MV-4-11 (cell line): ENCODE results near the gene MAN1B1.
"Not testable (repeated sequence)": the region's sequence is repeated elsewhere in the genome, so short reads cannot be mapped to it uniquely, and the experiment has no call there.

Experiments used
- DNase-seq: peaks from one replicate; lab custom pipeline; 2025; lab: John Stamatoyannopoulos, UW

The MAN1B1 gene

DNA sequence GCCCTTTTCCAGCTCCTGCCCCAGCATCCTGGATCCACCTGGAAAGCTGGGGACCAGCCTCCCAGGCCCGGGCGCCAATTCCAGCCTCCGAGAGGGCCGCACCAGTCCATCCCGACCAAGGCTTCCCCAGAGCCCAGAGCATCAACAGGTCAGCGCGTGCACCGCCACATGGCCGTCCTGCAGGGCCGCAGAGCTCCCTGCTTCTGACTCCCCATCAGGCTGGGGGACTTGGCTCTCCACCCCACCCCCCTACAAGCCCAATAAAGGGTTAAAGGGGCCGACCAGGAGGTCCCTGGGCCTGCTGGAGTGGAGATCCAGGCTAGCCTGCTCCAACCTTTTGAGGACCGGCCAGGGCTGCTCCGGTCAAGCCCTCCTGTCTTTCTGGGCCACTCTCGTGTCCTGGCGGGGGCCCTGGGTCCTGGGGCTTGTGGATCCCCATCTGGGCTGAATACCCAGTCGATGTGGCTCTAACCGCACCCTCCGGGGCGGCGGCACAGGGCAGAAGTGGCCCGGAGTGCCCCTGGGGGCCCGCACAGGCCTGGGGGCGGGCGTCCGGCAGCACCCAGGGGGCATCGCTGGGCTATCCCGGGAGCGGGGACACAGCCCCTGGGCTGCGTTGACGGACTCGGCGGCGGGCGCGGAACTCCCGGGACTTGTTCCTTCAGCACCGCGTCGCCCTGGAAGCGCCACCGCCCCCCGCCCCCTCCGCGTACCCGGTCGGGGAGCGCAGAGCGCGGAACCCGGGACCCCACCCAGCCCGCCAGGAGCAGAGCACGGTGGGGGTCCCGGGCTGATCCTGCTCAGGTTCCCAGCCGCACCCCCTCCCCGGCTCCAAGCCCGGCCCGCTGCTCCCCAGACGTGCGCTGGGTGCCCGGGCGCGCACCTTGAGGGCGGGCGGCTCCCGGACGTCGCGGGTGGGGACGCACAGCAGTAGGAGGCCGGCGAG, 33.5 kb upstream of the MAN1B1 start:
- DNase-seq: no peak

GRCh38 chr9:137053944-137054931, 32.5 kb upstream of the MAN1B1 start, which contains the start of gene ENTPD2:
ENTPD2 (minus strand) TSS chr9:137054061; CDS start chr9:137053997, 64 bp downstream.
- DNase-seq: no peak

DNA sequence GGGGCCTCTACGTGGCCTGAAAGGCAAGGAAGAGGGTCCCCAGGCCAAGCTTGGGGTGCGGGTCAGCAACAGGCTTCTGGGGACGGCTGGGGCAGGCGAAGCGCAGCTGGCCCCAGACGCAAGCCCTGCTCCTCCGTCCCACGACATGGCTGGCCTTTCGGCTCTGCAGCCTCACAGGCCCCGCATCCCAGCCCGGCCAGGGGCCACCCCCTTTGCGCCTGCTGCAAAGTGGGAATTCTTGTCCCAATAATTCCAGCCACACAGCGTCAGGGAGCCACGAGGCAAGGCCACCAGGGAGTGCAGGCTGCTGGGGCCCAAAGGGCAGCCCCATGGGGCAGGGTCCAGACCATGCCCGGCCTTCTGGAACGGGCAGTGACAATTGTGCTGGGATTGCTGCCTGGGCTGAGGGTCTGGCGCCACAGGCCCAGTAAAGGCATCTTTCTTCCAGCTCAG, 31.8 kb upstream of the MAN1B1 start:
- no peak for DNase-seq

- no peak for DNase-seq
Measured at GRCh38 chr9:137055385-137056364, 31.1 kb upstream of the MAN1B1 start.

- no peak for DNase-seq
Measured at GRCh38 chr9:137056739-137057415, 29.9 kb upstream of the MAN1B1 start.

GRCh38 chr9:137057545-137057944, 29.2 kb upstream of the MAN1B1 start:
- DNase-seq: no peak

DNA sequence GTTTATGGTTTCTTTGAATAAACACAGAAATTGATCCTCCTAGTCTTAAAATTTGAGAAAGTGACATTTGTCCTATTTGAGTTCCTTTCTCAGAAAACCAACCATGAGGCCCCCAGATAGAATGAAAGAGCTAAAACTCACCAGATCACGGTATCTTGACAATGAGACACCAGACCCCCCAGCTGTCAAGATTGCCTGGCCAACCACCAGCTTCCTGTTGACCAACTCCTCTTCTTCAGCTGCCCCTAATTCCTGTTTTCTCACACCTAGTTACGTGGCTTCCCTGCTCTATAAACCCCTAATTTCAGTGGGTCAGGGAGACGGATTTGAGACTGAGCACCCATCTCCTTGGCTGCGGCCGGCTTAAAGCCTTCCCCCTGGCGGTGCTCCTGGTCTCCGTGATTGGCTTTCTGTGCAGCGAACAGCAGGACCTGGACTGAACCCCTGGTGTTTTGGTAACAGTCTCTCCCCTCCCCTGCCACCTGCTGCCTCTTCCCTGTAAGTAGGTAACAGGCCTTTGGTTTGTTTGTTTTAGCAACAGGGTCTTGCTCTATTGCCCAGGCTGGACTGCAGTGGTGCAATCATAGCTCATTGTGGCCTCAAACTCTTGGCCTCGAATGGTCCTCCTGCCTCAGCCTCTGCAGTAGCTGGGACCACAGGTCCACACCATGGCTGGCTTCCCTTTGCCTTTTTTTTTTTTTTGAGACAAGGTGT, 28.1 kb upstream of the MAN1B1 start:
- no peak for DNase-seq

- no peak for DNase-seq
Measured at GRCh38 chr9:137062384-137062783, 24.4 kb upstream of the MAN1B1 start.

DNA sequence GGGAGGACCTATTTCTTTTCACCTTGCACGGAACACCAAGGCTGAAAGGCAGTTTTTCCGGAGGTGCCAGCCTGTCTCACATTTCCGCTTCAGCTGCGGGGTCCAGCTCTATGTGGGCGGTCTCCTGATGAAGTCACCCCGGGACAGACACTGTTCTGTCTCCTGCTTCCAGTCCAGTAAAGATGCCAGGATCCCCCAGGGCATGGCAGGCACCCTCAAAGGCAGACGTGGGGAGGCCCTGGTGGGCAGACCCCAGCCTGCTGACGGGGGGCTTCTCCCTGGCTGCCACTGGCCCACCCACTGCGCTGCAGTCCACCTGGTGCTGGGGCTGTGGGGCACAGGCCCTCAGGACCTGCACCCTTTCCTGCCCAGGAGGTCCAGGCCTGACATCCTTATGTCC, 24.0 kb upstream of the MAN1B1 start:
- not testable (repeated sequence) for DNase-seq

DNA sequence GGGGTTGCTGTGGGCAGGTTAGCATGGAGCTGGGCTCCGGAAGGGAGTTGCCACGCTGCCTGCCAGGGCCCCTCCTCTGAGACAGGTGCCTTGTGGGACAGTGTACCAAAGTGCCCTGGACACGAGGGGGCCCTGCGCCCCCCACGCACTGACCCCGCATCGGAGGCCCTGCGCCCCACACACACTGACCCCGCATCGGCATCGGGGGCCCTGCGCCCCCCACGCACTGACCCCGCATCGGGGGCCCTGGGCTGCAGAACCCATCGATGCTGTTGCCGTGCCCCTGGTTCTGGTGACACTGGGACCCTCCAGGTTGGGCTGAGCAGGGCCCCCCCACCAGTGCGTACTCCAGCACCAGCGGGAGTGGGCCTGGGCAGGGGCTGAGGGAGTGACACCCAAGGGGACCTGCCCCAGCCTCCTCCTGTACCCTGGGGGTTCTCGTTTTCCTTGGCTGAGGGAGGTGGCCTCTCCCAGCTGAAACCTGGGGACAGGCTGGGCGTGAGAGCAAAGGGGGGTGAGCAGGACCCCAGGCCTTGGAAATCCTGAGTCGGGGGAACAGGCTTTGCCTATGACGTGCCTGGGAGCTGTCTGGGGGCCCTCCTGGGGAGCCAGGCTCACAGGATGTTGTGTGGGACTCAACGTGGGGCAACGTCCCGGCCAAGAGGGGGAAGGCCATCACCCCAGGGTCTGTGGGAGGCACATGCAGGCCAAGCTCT, 23.3 kb upstream of the MAN1B1 start:
- no peak for DNase-seq

DNA sequence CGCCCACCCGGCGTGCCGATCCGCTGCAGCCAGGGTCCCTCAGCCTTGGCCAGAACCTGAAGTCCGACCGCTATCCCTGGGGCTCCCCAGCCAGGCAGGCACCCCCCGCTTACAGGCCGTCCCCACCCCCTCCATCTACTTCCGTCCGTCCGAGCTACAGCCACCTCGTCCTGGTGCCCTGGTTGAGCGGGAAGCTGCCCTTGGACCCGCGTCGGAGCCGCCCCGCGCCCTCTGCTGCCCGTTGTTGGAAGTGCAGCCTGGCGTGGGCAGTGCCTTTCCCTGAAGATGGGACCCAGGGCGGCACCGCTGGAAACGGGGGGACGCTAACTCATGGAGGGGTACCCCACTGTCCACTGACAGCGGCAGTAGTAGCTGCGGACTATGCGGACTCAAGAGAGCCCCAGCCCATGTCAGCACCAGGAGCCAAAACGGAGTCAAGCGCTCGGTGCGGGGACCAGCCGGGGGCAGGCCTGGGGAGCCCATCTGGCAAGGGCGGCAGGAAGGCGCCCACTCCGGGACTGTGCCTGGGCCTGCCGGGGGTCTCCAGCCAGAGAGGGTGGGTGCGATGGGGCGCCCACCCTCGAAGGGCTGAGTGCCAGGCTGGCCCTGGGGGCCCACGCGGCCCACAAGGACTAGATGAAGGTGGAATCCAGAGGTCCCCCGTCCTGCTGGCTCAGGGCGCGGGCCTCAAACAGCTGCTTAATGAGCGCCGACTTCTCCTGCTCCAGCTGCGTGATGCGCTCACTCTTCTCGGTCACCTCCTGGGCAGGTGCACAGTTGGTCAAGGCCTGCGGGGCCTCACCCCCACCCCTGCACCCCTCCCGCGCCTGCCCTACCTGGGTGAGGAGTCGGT, 22.5 kb upstream of the MAN1B1 start:
- DNase-seq: no peak

DNA sequence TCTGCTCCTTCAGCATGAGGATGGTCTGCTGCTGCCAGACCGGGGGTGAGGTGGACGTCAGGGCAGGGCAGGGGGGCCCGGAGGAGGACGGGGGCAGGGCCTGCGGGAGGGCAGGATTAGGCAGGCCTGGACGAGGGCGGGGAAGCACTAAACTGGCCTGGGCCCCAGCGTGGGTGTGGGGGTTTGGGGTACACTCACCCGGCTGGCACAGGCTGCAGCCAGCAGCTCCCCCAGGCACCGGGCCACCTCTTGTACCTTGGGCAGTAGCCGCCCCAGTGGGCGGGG, 22.0 kb upstream of the MAN1B1 start:
- no peak for DNase-seq

DNA sequence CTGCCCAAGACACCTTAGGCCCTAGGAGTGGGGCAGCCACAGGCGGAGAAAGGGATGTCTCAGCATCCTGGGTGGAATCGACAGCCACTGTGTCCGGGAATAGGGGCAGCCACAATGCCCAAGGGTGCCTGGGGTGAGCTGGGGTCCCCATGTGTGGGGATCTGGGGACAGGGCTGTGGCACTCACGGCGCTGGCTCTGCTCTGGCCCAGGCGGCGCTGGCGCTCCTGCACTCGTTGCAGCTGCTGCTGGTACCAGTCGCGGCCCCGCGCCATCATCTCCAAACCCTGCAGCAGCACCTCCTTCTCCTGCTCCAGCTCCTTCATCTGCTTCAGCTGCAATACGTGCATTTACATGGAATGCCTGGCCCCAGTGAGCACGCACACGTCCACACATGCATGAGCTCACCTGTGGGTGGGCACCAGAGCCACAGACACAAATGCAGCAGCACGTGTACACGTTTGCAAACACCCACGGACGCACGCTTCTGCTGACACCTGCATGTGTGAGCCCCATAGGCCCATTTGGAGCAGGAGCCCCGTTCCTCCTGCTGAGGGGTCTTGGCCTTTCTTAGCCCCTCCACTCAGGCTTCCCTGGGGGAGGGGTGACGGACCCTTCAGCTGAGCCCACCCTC, 21.3 kb upstream of the MAN1B1 start:
- no peak for DNase-seq

DNA sequence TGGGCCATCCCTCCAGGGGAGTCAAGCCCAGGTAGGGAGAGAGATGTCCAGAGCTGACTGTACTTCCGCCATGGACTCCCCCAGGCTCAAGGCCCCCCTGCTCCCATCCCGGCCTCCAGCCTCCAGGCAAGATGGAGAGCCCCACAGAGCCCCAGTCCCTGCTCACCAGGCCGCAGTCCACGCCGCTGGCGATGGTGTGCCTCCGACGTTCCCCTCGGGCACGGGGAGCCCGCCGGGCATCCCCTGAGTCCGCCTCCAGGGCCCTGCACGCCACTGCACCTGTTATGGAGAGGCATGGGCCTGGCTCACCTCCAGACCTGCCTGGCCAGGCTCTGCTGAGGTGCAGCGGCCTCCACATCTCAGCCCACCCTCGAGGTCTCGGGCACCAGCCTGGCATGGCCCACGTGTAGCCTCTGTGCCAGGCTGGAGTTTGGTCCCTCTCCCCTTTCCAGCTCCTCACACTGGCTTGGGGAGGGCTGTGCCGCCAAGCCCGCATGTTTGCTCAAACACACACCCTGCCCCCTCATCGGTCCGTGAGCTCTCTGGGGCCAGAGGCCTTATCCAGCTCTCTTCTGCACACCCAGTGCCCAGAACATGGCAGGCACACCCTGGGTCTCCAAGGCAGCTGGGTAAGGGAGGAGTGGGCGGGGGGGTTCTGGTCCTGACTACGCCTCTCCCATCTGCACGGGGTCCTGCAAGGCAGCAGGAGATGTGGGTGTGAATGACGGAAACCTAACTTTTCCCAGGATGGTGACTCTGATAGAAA, 20.5 kb upstream of the MAN1B1 start:
- DNase-seq: no peak

DNA sequence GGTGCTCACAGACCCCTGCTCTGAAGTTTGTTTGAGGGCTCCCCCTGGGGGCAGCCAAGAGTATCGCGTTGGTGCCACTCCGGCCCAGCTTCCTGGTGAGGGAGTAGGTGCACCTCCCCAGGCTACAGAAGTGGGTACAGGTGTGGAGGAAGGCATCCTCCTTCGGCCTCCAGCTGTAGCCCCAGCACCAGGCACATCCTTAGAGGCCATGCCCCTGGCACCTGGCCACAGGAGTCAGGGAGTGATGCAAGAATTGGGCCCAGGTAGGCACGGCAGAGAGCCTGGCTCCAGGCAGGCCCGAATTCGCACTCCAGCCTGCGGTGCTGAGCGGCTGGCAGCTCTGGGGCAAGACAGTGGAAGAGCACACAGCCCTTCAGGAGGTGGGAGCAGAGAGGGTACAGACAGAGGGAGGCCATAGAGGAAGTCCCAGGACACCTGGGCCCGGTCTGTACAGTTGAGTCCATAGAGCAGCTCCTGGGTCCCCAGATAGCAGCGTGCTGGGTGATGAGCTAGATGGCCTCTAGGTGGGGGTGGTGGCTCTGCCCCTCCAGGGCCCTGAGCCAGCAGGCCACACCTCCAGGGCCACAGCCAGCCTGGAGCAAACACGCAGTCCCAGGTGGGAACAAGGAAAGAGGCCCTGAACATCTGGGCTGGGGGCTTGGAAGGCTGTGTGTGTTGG, 18.8 kb upstream of the MAN1B1 start:
- DNase-seq: peak; percentile 75
